NCI-H69 (cell line): Measurements from ENCODE around the gene ALDH1A3.

Experiments
- DNase-seq: peaks from one replicate; lab custom pipeline; 2025; lab: John Stamatoyannopoulos, UW

Gene ALDH1A3

GRCh38 chr15:100885116-100885515 is 5.5 kb downstream of the ALDH1A3 start:
- DNase-seq: no peak

GRCh38 chr15:100885811-100886210 is 6.2 kb downstream of the ALDH1A3 start:
- DNase-seq: no peak

- no peak for DNase-seq
Observed at GRCh38 chr15:100887211-100887913, 7.7 kb downstream of the ALDH1A3 start.

GRCh38 chr15:100889385-100890050 is 9.9 kb downstream of the ALDH1A3 start:
- no peak for DNase-seq

- DNase-seq: no peak
Observed at GRCh38 chr15:100890051-100890720, 10.6 kb downstream of the ALDH1A3 start.

- DNase-seq: no peak
Observed at GRCh38 chr15:100890850-100891249, 11.2 kb downstream of the ALDH1A3 start.

GRCh38 chr15:100891307-100892012 is 11.8 kb downstream of the ALDH1A3 start:
- no peak for DNase-seq

GRCh38 chr15:100892013-100892355 is 12.4 kb downstream of the ALDH1A3 start:
- DNase-seq: no peak

GRCh38 chr15:100893261-100893963 is 13.8 kb downstream of the ALDH1A3 start:
- no peak for DNase-seq

GRCh38 chr15:100893964-100894295 is 14.3 kb downstream of the ALDH1A3 start:
- DNase-seq: no peak

GRCh38 chr15:100895721-100896120 is 16.1 kb downstream of the ALDH1A3 start:
- no peak for DNase-seq

- DNase-seq: no peak
Observed at GRCh38 chr15:100897221-100898151, 17.9 kb downstream of the ALDH1A3 start.

GRCh38 chr15:100898152-100898490 is 18.5 kb downstream of the ALDH1A3 start:
- peak; percentile 10 for DNase-seq

- no peak for DNase-seq
Observed at GRCh38 chr15:100898661-100899462, 19.2 kb downstream of the ALDH1A3 start.

- no peak for DNase-seq
Observed at GRCh38 chr15:100899601-100900000, 20.0 kb downstream of the ALDH1A3 start.

GRCh38 chr15:100900136-100900794 is 20.6 kb downstream of the ALDH1A3 start:
- peak; percentile 41 for DNase-seq

- no peak for DNase-seq
Observed at GRCh38 chr15:100900795-100901169, 21.2 kb downstream of the ALDH1A3 start.

GRCh38 chr15:100901296-100901695 is 21.7 kb downstream of the ALDH1A3 start:
- DNase-seq: no peak

GRCh38 chr15:100901702-100902435 is 22.2 kb downstream of the ALDH1A3 start:
- no peak for DNase-seq
